ENCODE results near the gene LAMA2. TPM values are rescaled to one million over a fixed set of nuclear protein-coding genes. Genes with fewer than 3 reads are reported as not detected.

Gene LAMA2
- total RNA-seq, 1 donor = 9.4 TPM

- Histone ChIP-seq H3K4me2 (ENCODE audit: insufficient read depth, low read length) (no peak overlapping the region), H4K20me1 (ENCODE audit: insufficient read depth, low read length) (no peaks in the 10 kb centered on the region), H2AFZ (ENCODE audit: low read length) (no peak overlapping the region), H3K4me1 (ENCODE audit: insufficient read depth, low read length) (no peaks in the 10 kb centered on the region), H3K27me3 (ENCODE audit: insufficient read depth, low read length) (no peaks in the 10 kb centered on the region), H3K36me3 (ENCODE audit: insufficient read depth, low read length) (no peaks in the 10 kb centered on the region), H3K79me2 (ENCODE audit: insufficient read depth, low read length) (no peaks in the 10 kb centered on the region), H3K4me3 (ENCODE audit: insufficient read depth, low read length) (no peak overlapping the region), H3K9me3 (ENCODE audit: low read depth, low read length) (no peaks in the 10 kb centered on the region), H3K27ac (ENCODE audit: low read depth, low read length) (no peak overlapping the region)
- DNase-seq (ENCODE audit: insufficient read length, low spot score, missing footprints) = no peak
- no peak for TF ChIP-seq CTCF (IDR thresholded peaks at IDR 0.05; ENCODE audit: extremely low read depth, low read depth, low read length)
These were observed 662.1 kb downstream of the LAMA2 start for GRCh38 chr6:129544892-129545612.

DNA sequence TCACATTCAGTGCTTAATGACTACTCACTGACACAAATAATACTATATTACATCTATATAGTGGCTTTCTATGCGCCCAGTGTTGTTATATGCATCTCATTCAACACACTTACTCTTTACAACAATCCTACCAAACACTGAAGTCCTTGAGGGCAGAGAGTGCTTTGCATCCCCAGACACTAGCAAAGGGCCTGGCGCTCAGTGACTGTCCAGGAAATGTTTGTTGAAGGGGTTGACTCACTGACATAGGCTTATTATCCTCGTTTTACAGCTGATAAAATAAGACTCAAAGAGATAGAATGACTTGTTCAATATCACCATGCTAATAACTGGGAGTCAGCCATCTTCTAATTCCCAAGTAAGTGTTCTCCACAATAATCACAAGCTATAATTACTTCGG lies 663.8 kb downstream of the LAMA2 start:
- H3K27ac ChIP-seq (ENCODE audit: low read depth, low read length) = no peak overlapping the region

DNA sequence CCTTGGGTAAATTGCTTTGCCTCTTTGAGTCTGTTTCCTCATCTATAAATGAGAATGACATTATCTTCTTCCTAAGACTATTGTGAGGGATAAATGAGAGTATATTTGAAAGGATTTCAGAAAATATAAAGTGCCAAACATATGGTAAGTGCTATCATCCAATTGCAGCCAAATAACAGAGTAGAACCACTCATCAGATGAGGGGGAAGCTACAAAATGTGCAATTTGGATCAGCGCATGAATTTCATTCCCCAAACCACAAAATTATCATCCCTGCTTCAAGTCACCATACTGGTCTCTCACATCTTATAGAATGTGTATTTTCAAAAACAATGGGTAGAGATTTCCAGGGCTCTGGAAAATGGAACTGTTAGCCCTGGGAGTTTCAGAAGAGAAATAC lies 668.5 kb downstream of the LAMA2 start:
- no peaks in the 10 kb centered on the region for H3K36me3 ChIP-seq (ENCODE audit: insufficient read depth, low read length)
- no peak for DNase-seq (ENCODE audit: insufficient read length, low spot score, missing footprints)
- no peaks in the 10 kb centered on the region for H3K27me3 ChIP-seq (ENCODE audit: insufficient read depth, low read length)
- no peak overlapping the region for H2AFZ ChIP-seq (ENCODE audit: low read length)
- H4K20me1 ChIP-seq (ENCODE audit: insufficient read depth, low read length) = no peaks in the 10 kb centered on the region
- H3K27ac ChIP-seq (ENCODE audit: low read depth, low read length) = no peak overlapping the region
- H3K79me2 ChIP-seq (ENCODE audit: insufficient read depth, low read length) = no peaks in the 10 kb centered on the region
- no peak for TF ChIP-seq CTCF (IDR thresholded peaks at IDR 0.05; ENCODE audit: extremely low read depth, low read depth, low read length)
- H3K9me3 ChIP-seq (ENCODE audit: low read depth, low read length) = no peaks in the 10 kb centered on the region
- no peak overlapping the region for H3K4me2 ChIP-seq (ENCODE audit: insufficient read depth, low read length)
- peaks cover 4% of the 10 kb centered on the region for H3K4me1 ChIP-seq (ENCODE audit: insufficient read depth, low read length)
- no peak overlapping the region for H3K4me3 ChIP-seq (ENCODE audit: insufficient read depth, low read length)

More for the DNA sequence above, 663.8 kb downstream of the LAMA2 start:
- Histone ChIP-seq H3K4me2 (ENCODE audit: insufficient read depth, low read length) (no peak overlapping the region), H4K20me1 (ENCODE audit: insufficient read depth, low read length) (no peaks in the 10 kb centered on the region), H3K4me1 (ENCODE audit: insufficient read depth, low read length) (no peaks in the 10 kb centered on the region), H3K36me3 (ENCODE audit: insufficient read depth, low read length) (no peaks in the 10 kb centered on the region), H3K4me3 (ENCODE audit: insufficient read depth, low read length) (no peak overlapping the region), H2AFZ (ENCODE audit: low read length) (no peak overlapping the region), H3K27me3 (ENCODE audit: insufficient read depth, low read length) (no peaks in the 10 kb centered on the region), H3K9me3 (ENCODE audit: low read depth, low read length) (no peaks in the 10 kb centered on the region), H3K79me2 (ENCODE audit: insufficient read depth, low read length) (no peaks in the 10 kb centered on the region)
- TF ChIP-seq CTCF (IDR thresholded peaks at IDR 0.05; ENCODE audit: extremely low read depth, low read depth, low read length) = no peak
- DNase-seq (ENCODE audit: insufficient read length, low spot score, missing footprints) = no peak

DNA sequence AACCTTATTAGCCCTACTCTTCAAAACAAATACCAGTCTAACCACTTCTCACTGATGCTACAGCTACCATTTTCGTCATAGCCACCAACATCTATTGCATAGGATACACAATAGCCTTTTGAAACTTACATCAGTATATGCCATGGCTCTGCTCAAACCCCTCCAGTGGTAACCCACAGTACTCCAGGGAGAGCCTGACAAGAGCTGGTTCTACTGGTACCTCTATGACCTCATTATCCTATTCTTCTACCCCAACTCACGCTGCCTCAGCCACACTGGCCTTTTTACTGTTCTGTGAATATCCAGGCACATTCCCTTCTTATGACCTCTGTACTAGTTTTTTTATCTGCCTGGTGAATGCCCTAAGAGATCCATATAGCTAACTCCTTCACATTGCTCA lies 669.5 kb downstream of the LAMA2 start:
- H3K27me3 ChIP-seq (ENCODE audit: insufficient read depth, low read length) = no peaks in the 10 kb centered on the region
- H3K4me1 ChIP-seq (ENCODE audit: insufficient read depth, low read length) = peaks cover 4% of the 10 kb centered on the region
- TF ChIP-seq CTCF (IDR thresholded peaks at IDR 0.05; ENCODE audit: extremely low read depth, low read depth, low read length) = no peak
- no peak for DNase-seq (ENCODE audit: insufficient read length, low spot score, missing footprints)
- H3K36me3 ChIP-seq (ENCODE audit: insufficient read depth, low read length) = no peaks in the 10 kb centered on the region
- H3K4me2 ChIP-seq (ENCODE audit: insufficient read depth, low read length) = no peak overlapping the region
- H3K79me2 ChIP-seq (ENCODE audit: insufficient read depth, low read length) = no peaks in the 10 kb centered on the region
- H4K20me1 ChIP-seq (ENCODE audit: insufficient read depth, low read length) = no peaks in the 10 kb centered on the region
- no peaks in the 10 kb centered on the region for H3K9me3 ChIP-seq (ENCODE audit: low read depth, low read length)
- no peak overlapping the region for H3K27ac ChIP-seq (ENCODE audit: low read depth, low read length)
- H2AFZ ChIP-seq (ENCODE audit: low read length) = no peak overlapping the region
- H3K4me3 ChIP-seq (ENCODE audit: insufficient read depth, low read length) = no peak overlapping the region

Data from osteoblast (primary cell).